HG03039 (cell line): ENCODE data around the gene LUZP2.

Experiments used
- ATAC-seq: cut with Tn5 transposase; IDR thresholded peaks from one replicate; pipeline ENCODE4 v1.9.1; 2021; ENCODE audit warnings: mild to moderate bottlenecking, moderate library complexity; ENCODE audit not compliant: unreplicated experiment

LUZP2 gene

GRCh38 chr11:24628224-24628776 lies 131.4 kb downstream of the LUZP2 start:
- ATAC-seq = no peak

DNA sequence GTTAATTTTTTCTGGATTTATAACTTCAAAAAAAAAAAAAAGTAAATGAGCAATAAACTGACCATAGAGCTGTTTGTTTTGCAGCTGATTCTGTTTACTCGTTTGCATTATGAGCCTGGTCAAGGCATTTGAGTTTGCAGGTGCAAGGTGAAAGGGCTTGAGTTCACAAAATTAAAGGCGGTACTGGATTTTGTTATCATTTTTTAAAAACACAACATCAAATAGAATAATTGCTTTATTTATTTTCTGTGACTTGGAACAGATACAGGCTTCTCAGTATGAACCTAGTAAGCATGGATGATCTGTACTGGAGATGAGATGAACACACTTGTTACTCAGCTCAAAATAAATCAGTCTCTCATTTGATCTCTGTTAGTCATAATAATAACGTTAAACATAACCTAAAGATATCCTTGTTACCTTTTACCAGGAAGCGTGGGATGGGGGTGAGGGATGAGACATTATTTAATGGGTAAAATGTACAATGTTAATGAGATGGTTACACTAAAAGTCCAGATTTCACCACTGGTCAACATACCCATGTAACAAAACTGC lies 137.8 kb downstream of the LUZP2 start:
- ATAC-seq = no peak

- ATAC-seq = no peak
These were observed 138.9 kb downstream of the LUZP2 start for GRCh38 chr11:24635588-24636290.

GRCh38 chr11:24636291-24636629 lies 139.4 kb downstream of the LUZP2 start:
- ATAC-seq = no peak

GRCh38 chr11:24637520-24637919 lies 140.7 kb downstream of the LUZP2 start:
- no peak for ATAC-seq

- ATAC-seq = no peak
These were observed 145.8 kb downstream of the LUZP2 start for GRCh38 chr11:24642648-24643047.

GRCh38 chr11:24645563-24645962 lies 148.7 kb downstream of the LUZP2 start:
- ATAC-seq = no peak

DNA sequence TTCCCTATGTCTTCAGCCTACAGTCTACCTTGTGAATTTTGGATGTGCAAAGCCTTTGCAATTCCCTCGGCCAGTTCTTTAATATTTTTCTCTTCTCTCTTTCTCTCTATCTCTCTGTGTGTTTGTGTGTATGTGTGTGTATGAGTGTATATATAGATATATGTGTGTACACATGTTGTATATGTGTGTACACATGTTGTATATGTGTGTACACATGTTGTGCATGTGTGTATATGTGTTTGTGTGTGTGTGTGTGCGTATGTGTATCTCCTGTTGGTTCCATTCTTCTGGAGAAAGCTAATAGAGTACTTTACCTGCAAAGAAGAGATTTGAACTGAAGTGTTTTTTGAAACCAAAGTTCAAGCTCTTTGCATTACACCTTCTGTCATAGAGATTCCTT lies 155.0 kb downstream of the LUZP2 start:
- no peak for ATAC-seq

DNA sequence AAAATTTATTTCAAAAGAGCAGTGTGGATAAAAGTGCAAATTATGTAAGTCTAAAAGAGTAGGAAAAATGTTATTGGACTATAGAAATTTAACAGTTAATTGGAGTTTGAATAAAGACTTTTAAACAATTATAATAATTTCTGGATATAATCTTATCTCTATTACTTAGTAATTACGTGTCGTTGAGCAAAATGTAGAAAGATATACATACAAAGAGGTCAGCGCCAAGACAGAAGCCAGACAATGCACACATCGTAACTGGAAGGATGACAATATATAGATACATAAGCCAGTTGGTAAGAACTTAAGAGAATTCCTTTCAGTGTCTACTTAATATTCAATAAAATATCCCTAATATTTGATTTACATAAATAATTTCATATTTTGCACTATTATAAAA lies 157.0 kb downstream of the LUZP2 start:
- ATAC-seq = no peak

GRCh38 chr11:24661331-24661730 lies 164.5 kb downstream of the LUZP2 start:
- ATAC-seq = no peak

- no peak for ATAC-seq
These were observed 167.5 kb downstream of the LUZP2 start for GRCh38 chr11:24664399-24664798.

- no peak for ATAC-seq
These were observed 170.6 kb downstream of the LUZP2 start for GRCh38 chr11:24667353-24667968.

GRCh38 chr11:24678703-24679348 lies 182.0 kb downstream of the LUZP2 start:
- ATAC-seq = no peak

DNA sequence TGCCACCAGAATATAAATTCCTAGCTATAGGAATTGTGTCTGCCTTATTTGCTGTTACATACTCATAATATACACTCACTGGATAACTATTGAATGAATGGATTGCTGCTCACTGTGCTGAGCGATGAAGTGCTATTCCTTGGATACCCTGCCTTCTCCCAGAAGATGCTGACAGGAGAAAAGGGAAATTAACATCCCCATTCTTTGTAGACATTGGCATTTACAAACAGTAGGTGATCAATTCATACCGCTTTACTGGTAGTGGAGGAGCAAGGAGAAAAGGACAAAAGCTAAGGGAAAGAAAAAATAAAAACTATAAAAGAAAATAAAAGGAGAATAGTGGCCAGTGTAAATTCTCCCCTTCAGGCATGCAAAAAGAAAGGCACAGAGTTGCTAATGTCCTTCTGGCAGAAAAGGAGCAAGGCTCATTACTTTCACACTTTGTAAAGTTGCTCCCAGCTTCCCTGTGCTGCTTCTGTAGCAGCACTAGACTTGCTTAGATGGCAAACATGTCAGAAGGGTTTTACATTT lies 183.0 kb downstream of the LUZP2 start:
- ATAC-seq = no peak

DNA sequence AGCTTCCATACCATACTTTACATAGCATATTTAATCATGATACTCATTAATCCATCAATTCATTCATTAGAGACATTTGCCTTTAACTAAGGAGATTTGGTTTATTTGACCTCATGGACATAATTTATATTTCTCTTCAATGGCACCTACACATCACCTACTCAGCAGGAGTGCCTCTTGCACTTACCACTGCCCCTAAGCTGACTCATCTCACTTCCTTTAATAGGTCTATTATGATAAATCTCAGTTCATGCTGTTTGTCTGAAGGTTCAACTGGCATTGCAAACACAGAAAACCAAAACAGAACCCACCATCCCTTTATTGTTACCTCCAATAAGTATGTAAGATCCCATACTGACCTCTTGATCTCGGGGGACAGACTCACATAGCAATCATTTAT lies 186.7 kb downstream of the LUZP2 start:
- no peak for ATAC-seq

- ATAC-seq = no peak
These were observed 189.0 kb downstream of the LUZP2 start for GRCh38 chr11:24685821-24686220.

DNA sequence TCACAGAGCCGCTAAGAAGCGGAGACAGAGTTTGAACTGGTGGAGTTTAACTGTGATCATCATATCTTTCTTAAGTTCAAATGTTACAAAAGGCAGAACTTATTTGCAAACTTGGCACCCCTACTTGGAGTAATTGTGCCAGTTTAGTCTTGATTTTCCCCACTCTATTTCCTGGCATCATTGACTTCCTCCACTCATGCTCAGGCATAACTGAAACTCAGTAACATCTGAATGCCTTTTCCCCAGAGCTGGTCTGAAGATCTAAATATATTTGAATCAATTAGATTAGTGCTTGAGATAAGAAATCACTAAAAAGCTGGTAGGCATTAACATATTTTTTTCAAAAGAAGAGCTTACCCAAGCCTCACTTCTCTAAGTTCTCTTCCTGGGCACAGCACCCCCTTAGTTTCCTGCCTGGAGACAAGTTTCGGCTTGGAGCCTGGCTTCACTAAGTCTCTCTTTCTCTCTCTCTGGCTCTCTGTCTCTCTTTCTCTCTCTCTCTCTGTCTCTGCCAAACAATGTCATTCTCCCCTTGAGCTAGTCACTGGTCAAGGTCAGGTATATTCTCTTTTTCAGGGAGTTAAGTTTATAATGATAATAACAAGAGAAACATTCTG lies 190.8 kb downstream of the LUZP2 start:
- no peak for ATAC-seq

- ATAC-seq = no peak
These were observed 192.1 kb downstream of the LUZP2 start for GRCh38 chr11:24688981-24689380.

GRCh38 chr11:24697522-24698111 lies 200.8 kb downstream of the LUZP2 start:
- no peak for ATAC-seq

DNA sequence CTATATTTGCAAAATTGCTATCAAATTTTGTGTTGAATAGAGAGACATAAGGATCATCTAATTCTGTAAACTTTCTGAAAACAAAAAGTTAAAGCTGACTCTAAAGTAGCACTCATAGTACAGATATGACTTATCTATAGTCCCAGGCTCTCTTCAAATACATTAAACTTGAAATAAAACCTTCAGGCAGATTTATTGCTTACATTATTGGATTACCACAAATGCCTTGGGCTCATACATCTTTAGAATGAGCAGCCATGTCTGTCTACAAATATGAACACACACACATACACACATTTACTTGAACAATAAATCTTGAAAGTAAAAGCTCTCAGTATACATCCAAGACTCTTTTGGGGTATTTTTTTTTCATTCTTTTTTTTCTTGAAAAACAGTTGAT lies 207.9 kb downstream of the LUZP2 start:
- ATAC-seq = no peak

- ATAC-seq = no peak
These were observed 208.6 kb downstream of the LUZP2 start for GRCh38 chr11:24705474-24705873.
